GM12892 (cell line): ENCODE results near the gene MGAT5.

Experiments used
- DNase-seq: peaks from one replicate; pipeline ENCODE4 v3.0.0; 2011; ENCODE audit not compliant: insufficient read length
- FAIRE-seq: peaks from 2 replicates; lab custom pipeline; 2011; peaks lifted over from hg19 to GRCh38; lab: Jason Lieb, UNC
- POLR2A ChIP-seq: IDR thresholded peaks from 2 replicates; pipeline ENCODE4 v1.6.1; 2011; ENCODE audit warnings: low read depth, low read length, control low read depth
- POLR2AphosphoS5 ChIP-seq: IDR thresholded peaks from 2 replicates; pipeline ENCODE4 v1.6.1; 2011; ENCODE audit warnings: low read depth, low read length, control low read depth
- TAF1 ChIP-seq: IDR thresholded peaks from 2 replicates; pipeline ENCODE4 v1.6.1; 2011; ENCODE audit warnings: low read depth, mild to moderate bottlenecking, control low read depth, low read length, borderline replicate concordance

Gene MGAT5

DNA sequence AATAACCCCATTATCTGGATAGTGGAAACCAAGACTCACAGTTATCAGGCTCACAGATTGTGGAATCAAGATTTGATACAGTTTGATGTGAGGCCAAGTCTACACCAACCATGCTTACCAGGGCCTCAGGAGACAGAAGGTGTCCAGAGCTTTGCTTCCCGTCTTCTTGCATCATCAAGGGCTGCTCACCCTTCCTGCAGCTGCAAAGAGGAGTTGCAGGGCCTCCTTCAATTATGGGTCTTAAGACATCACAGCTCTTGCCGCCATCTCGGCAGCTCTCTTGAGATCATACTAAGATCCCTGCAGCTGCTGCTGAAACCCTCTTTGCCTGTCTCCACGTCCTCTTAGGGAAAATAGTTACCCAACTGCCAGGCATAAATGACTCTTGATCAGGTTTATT lies 176.0 kb downstream of the MGAT5 start:
- no peak for FAIRE-seq
- no peak for DNase-seq
- TF ChIP-seq POLR2A (no peak), TAF1 (no peak), POLR2AphosphoS5 (no peak)

GRCh38 chr2:134431838-134432434 lies 178.1 kb downstream of the MGAT5 start:
- no peak for TF ChIP-seq TAF1
- no peak for TF ChIP-seq POLR2AphosphoS5
- TF ChIP-seq POLR2A, result no peak
- no peak for FAIRE-seq
- no peak for DNase-seq

- TF ChIP-seq POLR2AphosphoS5, result no peak
- TF ChIP-seq TAF1, result no peak
- TF ChIP-seq POLR2A, result no peak
- DNase-seq (no peak), FAIRE-seq (no peak)
Observed at GRCh38 chr2:134432435-134432883, 178.6 kb downstream of the MGAT5 start.

DNA sequence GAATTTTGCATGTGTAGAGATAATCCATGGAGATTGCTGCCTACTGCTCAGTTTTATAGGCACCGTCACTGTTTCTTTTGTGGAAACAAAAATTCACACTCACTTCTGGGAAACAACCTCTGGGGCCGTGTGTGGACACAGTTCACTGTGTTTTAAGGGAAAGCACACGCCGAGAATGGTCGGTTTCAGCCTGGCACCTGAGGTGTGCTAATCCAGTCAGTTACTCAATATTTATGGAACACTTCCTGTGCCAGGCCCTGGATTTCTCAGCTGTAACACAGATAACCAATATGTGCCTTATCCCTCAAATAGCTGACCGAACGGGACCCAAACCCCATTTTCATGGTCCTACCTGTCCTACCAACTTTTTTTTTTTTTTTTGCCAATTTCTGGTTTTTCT lies 179.6 kb downstream of the MGAT5 start:
- TF ChIP-seq TAF1, result no peak
- TF ChIP-seq POLR2A, result no peak
- no peak for TF ChIP-seq POLR2AphosphoS5
- FAIRE-seq (no peak), DNase-seq (no peak)

DNA sequence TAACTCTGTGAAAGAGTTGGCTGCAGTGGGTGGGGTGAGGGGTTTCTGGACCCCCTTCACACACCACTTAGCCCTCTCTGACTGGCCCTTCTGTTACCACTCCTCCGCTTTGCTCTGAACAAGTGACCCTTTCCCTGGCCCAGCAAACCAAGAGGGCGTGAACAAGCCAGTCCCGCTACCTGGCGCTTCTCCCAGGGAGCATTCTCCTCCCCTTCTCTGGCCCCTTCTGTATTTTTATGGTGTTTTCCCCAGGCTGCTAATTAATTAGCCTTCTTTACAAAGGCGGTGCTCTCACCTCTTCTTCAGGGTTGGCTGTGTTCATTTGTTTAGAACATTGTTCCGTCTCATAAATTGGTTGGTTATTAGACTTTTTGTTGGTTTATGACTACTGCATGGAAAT lies 180.1 kb downstream of the MGAT5 start:
- no peak for TF ChIP-seq TAF1
- TF ChIP-seq POLR2A, result no peak
- TF ChIP-seq POLR2AphosphoS5, result no peak
- FAIRE-seq, result no peak
- DNase-seq, result no peak

DNA sequence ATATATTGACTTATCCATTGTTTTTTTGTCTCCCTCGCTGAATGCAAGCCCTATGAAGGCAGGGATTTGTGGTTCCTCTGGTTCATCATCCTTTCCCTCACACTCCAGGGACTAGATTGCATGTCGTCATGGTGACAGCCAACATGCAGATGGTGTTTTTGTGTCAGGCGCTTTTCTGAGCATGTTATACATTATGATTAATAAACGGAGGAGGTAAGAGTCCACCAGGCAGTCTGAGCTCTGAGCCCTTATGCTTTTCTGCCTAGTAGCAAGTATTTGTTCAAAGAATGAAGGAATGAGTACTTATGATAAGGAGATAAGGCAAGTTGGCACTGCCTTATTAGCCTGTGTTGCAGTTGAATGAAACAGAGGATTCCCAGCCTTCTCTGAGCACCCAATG lies 181.6 kb downstream of the MGAT5 start:
- no peak for FAIRE-seq
- no peak for DNase-seq
- TF ChIP-seq POLR2A (no peak), POLR2AphosphoS5 (no peak), TAF1 (no peak)

DNA sequence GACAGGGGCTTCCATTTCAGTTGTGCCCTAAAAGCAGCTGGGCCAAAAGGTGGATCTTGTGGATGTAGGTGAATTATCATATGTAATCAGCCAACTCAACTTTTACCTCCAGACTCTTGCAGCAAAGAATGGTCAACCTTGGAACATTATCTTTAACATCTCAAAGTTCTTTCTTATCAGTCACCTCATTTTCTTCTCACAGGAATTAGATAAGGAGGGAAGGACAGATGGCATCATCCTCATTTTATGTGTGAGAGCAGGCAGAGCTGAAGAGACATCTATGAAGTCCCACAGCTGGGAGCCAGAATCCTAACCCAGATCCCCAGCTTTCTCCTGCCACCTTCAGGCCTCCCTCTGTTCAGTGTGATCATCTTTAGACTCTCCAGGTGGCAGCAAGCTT lies 182.1 kb downstream of the MGAT5 start:
- no peak for TF ChIP-seq POLR2A
- no peak for TF ChIP-seq POLR2AphosphoS5
- TF ChIP-seq TAF1, result no peak
- no peak for DNase-seq
- FAIRE-seq, result no peak

- FAIRE-seq (no peak), DNase-seq (no peak)
- TF ChIP-seq POLR2AphosphoS5, result no peak
- TF ChIP-seq POLR2A, result no peak
- no peak for TF ChIP-seq TAF1
Observed at GRCh38 chr2:134436706-134437105, 182.8 kb downstream of the MGAT5 start.

GRCh38 chr2:134438371-134438770 lies 184.5 kb downstream of the MGAT5 start:
- FAIRE-seq (no peak), DNase-seq (no peak)
- no peak for TF ChIP-seq POLR2A
- TF ChIP-seq POLR2AphosphoS5, result no peak
- TF ChIP-seq TAF1, result no peak

DNA sequence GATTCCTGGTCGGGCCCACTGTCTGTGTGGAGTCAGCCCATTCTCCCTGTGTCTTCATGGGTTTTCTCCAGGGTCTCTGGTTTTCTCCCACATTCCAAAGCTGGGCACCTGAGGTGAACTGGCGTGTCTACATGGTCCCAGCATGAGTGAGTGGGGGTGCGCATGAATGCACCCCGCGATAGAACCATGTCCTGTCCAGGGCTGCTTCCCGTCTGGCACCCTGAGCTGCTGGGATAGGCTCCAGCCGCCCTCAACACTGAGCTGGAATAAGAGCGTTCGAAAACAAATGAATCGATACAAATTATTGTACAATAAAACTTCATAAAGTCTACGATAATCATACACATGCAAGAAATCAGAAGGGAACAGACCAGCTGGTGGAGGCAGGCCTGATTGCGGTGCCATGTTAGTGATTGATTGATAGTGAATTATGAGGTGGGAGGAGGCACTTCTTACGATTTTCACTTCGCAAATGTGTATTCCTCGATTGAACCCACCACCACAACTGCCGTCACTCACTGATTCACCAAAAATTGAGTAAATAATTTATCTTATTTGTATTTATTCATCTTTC lies 186.6 kb downstream of the MGAT5 start:
- TF ChIP-seq TAF1 (no peak), POLR2A (no peak), POLR2AphosphoS5 (no peak)
- DNase-seq (no peak), FAIRE-seq (no peak)

DNA sequence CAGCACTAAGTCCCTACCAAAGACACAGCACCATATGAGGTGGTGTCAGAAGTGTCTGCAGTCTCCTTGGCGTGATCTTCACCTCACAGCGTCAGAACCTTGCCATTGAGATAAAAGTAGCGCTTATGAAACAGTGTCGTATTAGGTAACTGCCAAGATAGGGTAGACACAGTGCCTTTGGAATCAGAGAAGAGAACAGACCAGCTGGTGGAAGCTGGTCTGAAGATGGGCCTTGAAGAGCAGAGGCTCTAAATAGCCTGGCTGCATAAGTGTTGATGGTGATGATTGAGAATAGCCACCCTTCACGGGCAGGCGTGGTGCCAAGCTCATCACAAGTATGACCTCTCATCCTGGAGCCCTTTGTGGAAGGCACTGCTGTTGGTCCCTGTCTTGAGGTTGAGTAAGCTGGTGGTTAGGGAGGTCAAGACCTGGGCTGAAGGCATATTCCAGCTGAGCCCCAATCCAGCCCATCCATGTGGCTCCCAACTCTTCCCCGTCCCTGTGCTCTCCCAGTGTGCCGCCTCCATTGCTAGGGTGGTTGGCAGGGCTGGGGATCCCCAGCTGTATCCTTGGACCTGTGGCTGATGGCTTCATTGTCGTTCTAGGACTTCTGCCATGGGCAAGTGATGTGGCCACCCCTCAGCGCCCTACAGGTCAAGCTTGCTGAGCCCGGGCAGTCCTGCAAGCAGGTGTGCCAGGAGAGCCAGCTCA lies 187.4 kb downstream of the MGAT5 start:
- TF ChIP-seq TAF1 (no peak), POLR2A (no peak), POLR2AphosphoS5 (no peak)
- FAIRE-seq, result no peak

GRCh38 chr2:134443814-134444480 lies 190.1 kb downstream of the MGAT5 start:
- no peak for FAIRE-seq
- DNase-seq, result no peak

More for the DNA sequence above, 187.4 kb downstream of the MGAT5 start:
- DNase-seq, result no peak

More at GRCh38 chr2:134443814-134444480, 190.1 kb downstream of the MGAT5 start:
- TF ChIP-seq POLR2AphosphoS5, result no peak
- TF ChIP-seq TAF1, result no peak
- TF ChIP-seq POLR2A, result no peak
